SK-N-SH (cell line): ENCODE results near the gene CLDN9. TPM values are rescaled to one million over a fixed set of nuclear protein-coding genes. Genes with fewer than 3 reads are reported as not detected.

Experiments
- CTCF ChIA-PET: fragments of 300-600, 350-600 bp; formaldehyde crosslinking; extraction: SDS; loops from one replicate; lab custom pipeline; 2021; lab: Yijun Ruan, JAX
- POLR2A ChIA-PET: fragments of 350-600 bp; sonication (Branson Sonifier 250); formaldehyde crosslinking; extraction: SDS; loops from one replicate; lab custom pipeline; 2020; ENCODE audit warnings: antibody characterized with exemption, inconsistent platforms; lab: Yijun Ruan, JAX
- DNase-seq: peaks from one replicate; pipeline ENCODE4 v3.0.0; 2012
- H2AFZ ChIP-seq: fragments of 200-600 bp; sonication (generic); 2 replicates; pipeline ENCODE4 v1.8.1; 2016; ENCODE audit warnings: antibody characterized with exemption, mild to moderate bottlenecking, low read depth
- H3F3A ChIP-seq: fragments of 200-600 bp; sonication (generic); replicated peaks from 2 replicates; pipeline ENCODE3; 2016; ENCODE audit warnings: antibody characterized with exemption, mild to moderate bottlenecking; ENCODE audit not compliant: insufficient read depth
- H3K27ac ChIP-seq, 2 experiments: fragments of 200-500 bp in 1 of 2; fragments of 200-600 bp in 1 of 2; sonication (Bioruptor generic) in 1 of 2; sonication (generic), shearing (Covaris generic) in 1 of 2; 2 replicates each; pipeline versions ENCODE4 v1.5.1 to v1.6.1; 2014 to 2016; ENCODE audit warnings: low read depth in 2 of 2, inconsistent platforms in 1 of 2, low read length in 1 of 2, mild to moderate bottlenecking in 1 of 2, mixed read lengths in 1 of 2
- H3K27me3 ChIP-seq: fragments of 200-600 bp; sonication (generic), shearing (Covaris generic); 2 replicates; pipeline ENCODE4 v1.6.1; 2016; ENCODE audit warnings: mixed run types; ENCODE audit not compliant: insufficient read depth
- H3K36me3 ChIP-seq, 2 experiments: fragments of 200-500 bp in 1 of 2; fragments of 200-600 bp in 1 of 2; sonication (Bioruptor generic) in 1 of 2; sonication (generic) in 1 of 2; replicated peaks in 1 of 2; 2 replicates each; pipeline versions ENCODE3 to v1.5.1; 2014 to 2016; ENCODE audit warnings: low read length in 1 of 2, mild to moderate bottlenecking in 1 of 2; ENCODE audit not compliant: insufficient read depth in 2 of 2, control insufficient read depth in 1 of 2
- H3K4me1 ChIP-seq, 2 experiments: fragments of 200-500 bp in 1 of 2; fragments of 200-600 bp in 1 of 2; sonication (Bioruptor generic) in 1 of 2; sonication (generic), shearing (Covaris generic) in 1 of 2; 2 replicates each; pipeline versions ENCODE4 v1.5.1 to v1.6.1; 2014 to 2016; ENCODE audit warnings: low read depth in 1 of 2, low read length in 1 of 2, mixed run types in 1 of 2; ENCODE audit not compliant: insufficient read depth in 2 of 2, control insufficient read depth in 1 of 2
- H3K4me2 ChIP-seq: fragments of 200-600 bp; sonication (generic), shearing (Covaris generic); 2 replicates; pipeline ENCODE4 v1.6.1; 2017; ENCODE audit warnings: mixed run types
- H3K4me3 ChIP-seq, 2 experiments: fragments of 200-500 bp in 1 of 2; fragments of 200-600 bp in 1 of 2; sonication (Bioruptor generic) in 1 of 2; sonication (generic), shearing (Covaris generic) in 1 of 2; 2 replicates each; pipeline versions ENCODE4 v1.5.1 to v1.8.1; 2014 to 2016; ENCODE audit warnings: low read depth in 2 of 2, inconsistent platforms in 1 of 2, low read length in 1 of 2, mild to moderate bottlenecking in 1 of 2, mixed read lengths in 1 of 2, moderate library complexity in 1 of 2
- H3K79me2 ChIP-seq: fragments of 200-600 bp; sonication (generic); 2 replicates; pipeline ENCODE4 v1.8.1; 2017; ENCODE audit warnings: mild to moderate bottlenecking; ENCODE audit not compliant: insufficient read depth
- H3K9ac ChIP-seq: fragments of 200-600 bp; sonication (generic); 2 replicates; pipeline ENCODE4 v1.6.1; 2017; ENCODE audit warnings: mixed run types
- H3K9me2 ChIP-seq: fragments of 200-600 bp; sonication (generic); 2 replicates; pipeline ENCODE4 v1.6.1; 2017; ENCODE audit warnings: mixed run types
- H3K9me3 ChIP-seq: fragments of 200-600 bp; sonication (generic); 2 replicates; pipeline ENCODE4 v1.6.1; 2017; ENCODE audit warnings: mixed run types, mild to moderate bottlenecking, moderate library complexity
- H4K20me1 ChIP-seq: fragments of 200-600 bp; sonication (generic); 2 replicates; pipeline ENCODE4 v1.6.1; 2017; ENCODE audit warnings: mild to moderate bottlenecking, mixed run types; ENCODE audit not compliant: insufficient read depth
- EZH2phosphoT487 ChIP-seq: fragments of 200-600 bp; sonication (generic); IDR thresholded peaks from 2 replicates; pipeline ENCODE4 v1.6.1; 2017; ENCODE audit warnings: low read depth, mixed run types, mild to moderate bottlenecking, antibody characterized with exemption, moderate library complexity, borderline replicate concordance
- FOSL2 ChIP-seq: IDR thresholded peaks from 2 replicates; pipeline ENCODE4 v1.4.0; 2012; ENCODE audit warnings: low read depth, mild to moderate bottlenecking, moderate library complexity, borderline replicate concordance
- FOXJ3 ChIP-seq: sonication (generic); formaldehyde crosslinking; IDR thresholded peaks from 2 replicates; pipeline ENCODE4 v1.5.1; 2020; ENCODE audit warnings: mild to moderate bottlenecking, missing genetic modification reagents
- FOXM1 ChIP-seq: IDR thresholded peaks from 2 replicates; pipeline ENCODE4 v1.4.0; 2012; ENCODE audit warnings: low read depth, mild to moderate bottlenecking
- GABPA ChIP-seq: IDR thresholded peaks from 2 replicates; pipeline ENCODE4 v1.4.0; 2012; ENCODE audit warnings: low read depth, mild to moderate bottlenecking
- MXI1 ChIP-seq: IDR thresholded peaks from 2 replicates; pipeline ENCODE4 v1.6.1; 2012; ENCODE audit warnings: mild to moderate bottlenecking, low read depth, low read length, improper control_type of control experiment
- NFIC ChIP-seq: IDR thresholded peaks from 2 replicates; pipeline ENCODE4 v1.4.0; 2012; ENCODE audit warnings: borderline replicate concordance
- NRF1 ChIP-seq: IDR thresholded peaks from 2 replicates; pipeline ENCODE4 v1.6.1; 2012; ENCODE audit warnings: low read depth, mild to moderate bottlenecking, low read length
- RAD21 ChIP-seq: IDR thresholded peaks from 2 replicates; pipeline ENCODE4 v1.6.1; 2012; ENCODE audit warnings: mild to moderate bottlenecking, low read length
- RCOR1 ChIP-seq: fragments of 150-350 bp; IDR thresholded peaks from 2 replicates; pipeline ENCODE4 v1.6.1; 2017; ENCODE audit warnings: antibody characterized with exemption, low read length
- RFX5 ChIP-seq: IDR thresholded peaks from 2 replicates; pipeline ENCODE4 v1.6.1; 2012; ENCODE audit warnings: mild to moderate bottlenecking, improper control_type of control experiment, low read length
- SIN3A ChIP-seq: IDR thresholded peaks from 2 replicates; pipeline ENCODE4 v1.6.1; 2012; ENCODE audit warnings: low read depth, mild to moderate bottlenecking, low read length, moderate library complexity, borderline replicate concordance
- SMC3 ChIP-seq: IDR thresholded peaks from 2 replicates; pipeline ENCODE4 v1.6.1; 2012; ENCODE audit warnings: low read depth, low read length, improper control_type of control experiment
- TCF12 ChIP-seq: IDR thresholded peaks from 2 replicates; pipeline ENCODE4 v1.4.0; 2012
- TEAD4 ChIP-seq: IDR thresholded peaks from 2 replicates; pipeline ENCODE4 v1.4.0; 2012; ENCODE audit warnings: mild to moderate bottlenecking, borderline replicate concordance; ENCODE audit not compliant: insufficient read depth
- WGBS: methylation state at CpG from one replicate; pipeline ENCODE4 v1.1.6; 2017; ENCODE audit warnings: low lambda C conversion rate; 5-methylcytosine and 5-hydroxymethylcytosine counted together
- polyA plus RNA-seq, 3 experiments: library from polyadenylated mRNA; depleted of rRNA; stranded (reverse); fragments of >200 nt; gene quantifications; 2 replicates each; pipeline ENCODE4 v1.2.3, GENCODE V29; 2012
- TF ChIP-seq, protein P1 (sequence below): IDR thresholded peaks from 2 replicates; pipeline ENCODE4 v1.6.1; 2012; ENCODE audit warnings: mild to moderate bottlenecking, low read depth, low read length, moderate library complexity
- TF ChIP-seq, protein P2 (sequence below): IDR thresholded peaks from 2 replicates; pipeline ENCODE4 v1.4.0; 2012; ENCODE audit warnings: low read depth, borderline replicate concordance
- TF ChIP-seq, protein P3 (sequence below): fragments of 150-350 bp; IDR thresholded peaks from 2 replicates; pipeline ENCODE4 v1.6.1; 2016; ENCODE audit warnings: mild to moderate bottlenecking, low read depth, low read length
- TF ChIP-seq, protein P4 (sequence below): fragments of 150-350 bp; IDR thresholded peaks from 2 replicates; pipeline ENCODE4 v1.6.1; 2017; ENCODE audit warnings: antibody characterized with exemption, low read length, low read depth, borderline replicate concordance

The CLDN9 gene
- polyA plus RNA-seq, 1 of the 3 experiments (the other 2 are of a cell fraction), result 0.08 TPM

DNA sequence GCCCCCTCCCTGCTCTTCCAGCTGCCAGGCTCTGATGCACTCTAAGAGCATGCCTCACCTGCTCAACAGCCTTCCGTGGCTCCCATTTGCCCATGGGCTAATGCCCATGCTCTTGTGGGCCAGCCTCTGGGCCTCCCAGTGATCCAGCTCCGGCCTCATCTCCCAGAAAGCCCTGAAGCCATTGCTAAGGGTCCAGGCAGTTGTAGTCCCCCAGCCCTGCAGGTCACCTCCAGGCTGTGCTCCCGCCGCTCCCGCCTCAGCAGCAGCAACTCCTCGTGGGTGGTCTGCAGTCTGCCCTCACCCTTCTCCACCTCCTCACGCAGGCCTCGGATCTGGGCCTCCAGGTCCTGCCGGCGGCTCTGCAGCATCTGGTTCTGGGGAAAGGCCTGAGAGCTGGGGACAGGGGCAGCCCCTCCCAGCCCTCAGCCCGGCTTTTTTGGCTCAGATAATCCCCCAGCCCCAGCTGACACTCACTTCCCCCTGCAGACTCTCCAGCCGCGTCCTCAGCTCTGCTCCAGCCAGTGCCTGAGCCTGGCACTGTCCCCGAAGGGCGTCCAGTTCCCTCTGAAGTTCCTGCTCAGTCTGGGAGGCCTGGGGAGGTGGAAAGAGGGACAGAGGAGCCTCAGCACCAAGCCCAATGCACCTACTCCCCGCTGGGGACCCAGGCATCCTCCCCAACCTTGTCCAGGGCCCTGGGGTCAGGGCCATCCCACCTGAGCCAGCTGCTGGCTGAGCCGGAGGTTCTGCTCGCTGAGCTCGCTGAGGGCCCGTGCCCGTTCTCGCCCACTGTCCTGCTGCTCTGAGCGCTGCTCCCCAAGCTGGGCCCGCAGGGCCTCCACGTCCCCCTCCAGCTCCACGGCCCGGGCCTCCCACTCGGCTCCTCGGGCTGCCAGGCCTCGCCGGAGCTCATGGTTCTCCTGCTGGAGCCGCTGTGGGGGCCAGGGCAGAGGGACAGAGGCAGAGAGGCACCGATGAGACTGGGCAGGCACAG, 17.8 kb downstream of the CLDN9 start (continued):
- TF ChIP-seq, protein P1, sequence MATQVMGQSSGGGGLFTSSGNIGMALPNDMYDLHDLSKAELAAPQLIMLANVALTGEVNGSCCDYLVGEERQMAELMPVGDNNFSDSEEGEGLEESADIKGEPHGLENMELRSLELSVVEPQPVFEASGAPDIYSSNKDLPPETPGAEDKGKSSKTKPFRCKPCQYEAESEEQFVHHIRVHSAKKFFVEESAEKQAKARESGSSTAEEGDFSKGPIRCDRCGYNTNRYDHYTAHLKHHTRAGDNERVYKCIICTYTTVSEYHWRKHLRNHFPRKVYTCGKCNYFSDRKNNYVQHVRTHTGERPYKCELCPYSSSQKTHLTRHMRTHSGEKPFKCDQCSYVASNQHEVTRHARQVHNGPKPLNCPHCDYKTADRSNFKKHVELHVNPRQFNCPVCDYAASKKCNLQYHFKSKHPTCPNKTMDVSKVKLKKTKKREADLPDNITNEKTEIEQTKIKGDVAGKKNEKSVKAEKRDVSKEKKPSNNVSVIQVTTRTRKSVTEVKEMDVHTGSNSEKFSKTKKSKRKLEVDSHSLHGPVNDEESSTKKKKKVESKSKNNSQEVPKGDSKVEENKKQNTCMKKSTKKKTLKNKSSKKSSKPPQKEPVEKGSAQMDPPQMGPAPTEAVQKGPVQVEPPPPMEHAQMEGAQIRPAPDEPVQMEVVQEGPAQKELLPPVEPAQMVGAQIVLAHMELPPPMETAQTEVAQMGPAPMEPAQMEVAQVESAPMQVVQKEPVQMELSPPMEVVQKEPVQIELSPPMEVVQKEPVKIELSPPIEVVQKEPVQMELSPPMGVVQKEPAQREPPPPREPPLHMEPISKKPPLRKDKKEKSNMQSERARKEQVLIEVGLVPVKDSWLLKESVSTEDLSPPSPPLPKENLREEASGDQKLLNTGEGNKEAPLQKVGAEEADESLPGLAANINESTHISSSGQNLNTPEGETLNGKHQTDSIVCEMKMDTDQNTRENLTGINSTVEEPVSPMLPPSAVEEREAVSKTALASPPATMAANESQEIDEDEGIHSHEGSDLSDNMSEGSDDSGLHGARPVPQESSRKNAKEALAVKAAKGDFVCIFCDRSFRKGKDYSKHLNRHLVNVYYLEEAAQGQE, result no peak
- TF ChIP-seq EZH2phosphoT487 (no peak), NFIC (no peak), TCF12 (no peak), FOXM1 (no peak)
- TF ChIP-seq, protein P2, sequence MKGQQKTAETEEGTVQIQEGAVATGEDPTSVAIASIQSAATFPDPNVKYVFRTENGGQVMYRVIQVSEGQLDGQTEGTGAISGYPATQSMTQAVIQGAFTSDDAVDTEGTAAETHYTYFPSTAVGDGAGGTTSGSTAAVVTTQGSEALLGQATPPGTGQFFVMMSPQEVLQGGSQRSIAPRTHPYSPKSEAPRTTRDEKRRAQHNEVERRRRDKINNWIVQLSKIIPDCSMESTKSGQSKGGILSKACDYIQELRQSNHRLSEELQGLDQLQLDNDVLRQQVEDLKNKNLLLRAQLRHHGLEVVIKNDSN, result no peak
- TF ChIP-seq, protein P3, sequence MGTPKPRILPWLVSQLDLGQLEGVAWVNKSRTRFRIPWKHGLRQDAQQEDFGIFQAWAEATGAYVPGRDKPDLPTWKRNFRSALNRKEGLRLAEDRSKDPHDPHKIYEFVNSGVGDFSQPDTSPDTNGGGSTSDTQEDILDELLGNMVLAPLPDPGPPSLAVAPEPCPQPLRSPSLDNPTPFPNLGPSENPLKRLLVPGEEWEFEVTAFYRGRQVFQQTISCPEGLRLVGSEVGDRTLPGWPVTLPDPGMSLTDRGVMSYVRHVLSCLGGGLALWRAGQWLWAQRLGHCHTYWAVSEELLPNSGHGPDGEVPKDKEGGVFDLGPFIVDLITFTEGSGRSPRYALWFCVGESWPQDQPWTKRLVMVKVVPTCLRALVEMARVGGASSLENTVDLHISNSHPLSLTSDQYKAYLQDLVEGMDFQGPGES, result no peak

DNA sequence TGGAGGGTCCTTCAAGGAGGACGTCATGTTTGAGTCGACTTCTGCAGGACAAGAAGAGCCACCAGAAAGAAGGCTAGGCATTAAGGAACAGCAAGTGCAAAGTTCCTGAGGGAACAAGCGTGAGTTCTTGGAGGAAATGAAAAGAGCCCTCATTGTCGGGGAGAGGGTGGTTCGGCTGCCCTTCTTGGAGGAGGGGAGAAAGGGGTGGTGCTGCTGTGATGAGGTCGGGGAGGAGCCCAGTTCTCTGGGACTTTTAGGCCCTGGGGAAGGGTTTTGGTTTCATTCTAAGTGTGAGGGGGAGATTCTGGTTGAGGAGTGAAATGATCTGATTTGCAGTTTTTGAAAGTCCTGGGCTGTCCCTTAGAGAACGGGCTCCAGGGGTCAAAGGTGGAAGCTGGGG, 19.9 kb downstream of the CLDN9 start:
- H3K27ac ChIP-seq, result no peak overlapping the region
- H3F3A ChIP-seq, result peaks cover 14% of the 10 kb centered on the region
- 17% methylated on average over 7 of the region's 7 CpGs for WGBS
- H3K9me2 ChIP-seq, result no peaks in the 10 kb centered on the region
- H3K79me2 ChIP-seq, result no peaks in the 10 kb centered on the region
- POLR2A ChIA-PET, result no interaction called here
- H3K4me1 ChIP-seq, result peaks cover 0 to 2% of the 10 kb centered on the region in 2 experiments; a peak in 1 of 4 replicates
- no peaks in the 10 kb centered on the region for H3K9me3 ChIP-seq
- no peak overlapping the region for H2AFZ ChIP-seq
- no peak for DNase-seq
- peaks cover 58% of the 10 kb centered on the region for H3K27me3 ChIP-seq
- no peak overlapping the region for H3K9ac ChIP-seq
- H4K20me1 ChIP-seq, result peaks cover 12% of the 10 kb centered on the region
- H3K4me3 ChIP-seq, result no peak overlapping the region
- H3K36me3 ChIP-seq, result peaks cover 2% of the 10 kb centered on the region in 2 experiments
- CTCF ChIA-PET, result interaction anchor here (0.9 to 9.8 kb wide), 12 partner anchors 10 to 96 kb away, joined by 3 to 141 read pairs (median 12); partner anchors contain the start of genes CLDN6, CLDN9, HCFC1R1 and MMP25
- no peak overlapping the region for H3K4me2 ChIP-seq
- TF ChIP-seq SIN3A, result no peak
- TF ChIP-seq RCOR1, result no peak
- TF ChIP-seq SMC3, result no peak
- no peak for TF ChIP-seq MXI1
- TF ChIP-seq, protein P1, result no peak
- TF ChIP-seq GABPA, result no peak
- no peak for TF ChIP-seq NRF1
- no peak for TF ChIP-seq FOSL2
- no peak for TF ChIP-seq FOXM1
- TF ChIP-seq NFIC, result no peak
- TF ChIP-seq, protein P4, sequence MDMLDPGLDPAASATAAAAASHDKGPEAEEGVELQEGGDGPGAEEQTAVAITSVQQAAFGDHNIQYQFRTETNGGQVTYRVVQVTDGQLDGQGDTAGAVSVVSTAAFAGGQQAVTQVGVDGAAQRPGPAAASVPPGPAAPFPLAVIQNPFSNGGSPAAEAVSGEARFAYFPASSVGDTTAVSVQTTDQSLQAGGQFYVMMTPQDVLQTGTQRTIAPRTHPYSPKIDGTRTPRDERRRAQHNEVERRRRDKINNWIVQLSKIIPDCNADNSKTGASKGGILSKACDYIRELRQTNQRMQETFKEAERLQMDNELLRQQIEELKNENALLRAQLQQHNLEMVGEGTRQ, result no peak
- no peak for TF ChIP-seq TEAD4
- TF ChIP-seq RAD21, result no peak
- no peak for TF ChIP-seq RFX5
- TF ChIP-seq FOXJ3 (CRISPR knock-in tag), result no peak
